GM10248 (cell line): ENCODE results near the gene CCDC83.
"Not testable (repeated sequence)": the region's sequence is repeated elsewhere in the genome, so short reads cannot be mapped to it uniquely, and the experiment has no call there.

Experiments
- CTCF ChIA-PET: fragments of 300-600 bp; sonication (Branson Sonifier 250); formaldehyde crosslinking; extraction: SDS; loops from one replicate; lab custom pipeline; 2021; ENCODE audit warnings: antibody characterized with exemption; lab: Yijun Ruan, JAX
- POLR2A ChIA-PET: fragments of 350-650 bp; sonication (Branson Sonifier 250); formaldehyde crosslinking; extraction: SDS; loops from one replicate; lab custom pipeline; 2020; ENCODE audit warnings: antibody characterized with exemption; lab: Yijun Ruan, JAX
- DNase-seq: peaks from one replicate; pipeline ENCODE4 v3.0.0; 2012; ENCODE audit errors: extremely low spot score
- TF ChIP-seq, protein P1 (sequence below): IDR thresholded peaks from 2 replicates; pipeline ENCODE4 v1.5.1; 2012; ENCODE audit warnings: mild to moderate bottlenecking, low read depth; ENCODE audit errors: extremely low read depth, missing control alignments, control extremely low read depth

CCDC83 gene

DNA sequence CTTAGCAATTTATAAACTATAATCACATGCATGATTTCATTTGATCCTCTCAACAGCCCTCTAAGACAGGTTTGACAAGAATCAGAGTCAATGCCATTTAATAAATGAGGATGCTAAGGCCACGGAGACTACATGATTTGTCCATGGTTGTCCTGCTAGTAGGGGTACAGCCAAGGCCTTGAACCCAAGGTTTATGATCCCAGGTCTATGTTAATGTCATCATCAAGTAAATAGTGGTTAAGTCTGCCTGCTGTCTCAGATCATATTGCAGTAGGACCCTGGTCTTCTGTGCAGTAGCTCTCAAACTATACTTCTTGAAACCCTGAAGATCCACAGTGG lies 26.6 kb upstream of the CCDC83 start:
- ChIA-PET POLR2A (no interaction called here), CTCF (interaction anchor here (0.6 kb wide), 1 partner anchor 771 kb away, joined by 3 read pairs; no protein-coding TSS in a partner anchor)
- no peak for DNase-seq
- TF ChIP-seq, protein P1, sequence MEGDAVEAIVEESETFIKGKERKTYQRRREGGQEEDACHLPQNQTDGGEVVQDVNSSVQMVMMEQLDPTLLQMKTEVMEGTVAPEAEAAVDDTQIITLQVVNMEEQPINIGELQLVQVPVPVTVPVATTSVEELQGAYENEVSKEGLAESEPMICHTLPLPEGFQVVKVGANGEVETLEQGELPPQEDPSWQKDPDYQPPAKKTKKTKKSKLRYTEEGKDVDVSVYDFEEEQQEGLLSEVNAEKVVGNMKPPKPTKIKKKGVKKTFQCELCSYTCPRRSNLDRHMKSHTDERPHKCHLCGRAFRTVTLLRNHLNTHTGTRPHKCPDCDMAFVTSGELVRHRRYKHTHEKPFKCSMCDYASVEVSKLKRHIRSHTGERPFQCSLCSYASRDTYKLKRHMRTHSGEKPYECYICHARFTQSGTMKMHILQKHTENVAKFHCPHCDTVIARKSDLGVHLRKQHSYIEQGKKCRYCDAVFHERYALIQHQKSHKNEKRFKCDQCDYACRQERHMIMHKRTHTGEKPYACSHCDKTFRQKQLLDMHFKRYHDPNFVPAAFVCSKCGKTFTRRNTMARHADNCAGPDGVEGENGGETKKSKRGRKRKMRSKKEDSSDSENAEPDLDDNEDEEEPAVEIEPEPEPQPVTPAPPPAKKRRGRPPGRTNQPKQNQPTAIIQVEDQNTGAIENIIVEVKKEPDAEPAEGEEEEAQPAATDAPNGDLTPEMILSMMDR: no peak

DNA sequence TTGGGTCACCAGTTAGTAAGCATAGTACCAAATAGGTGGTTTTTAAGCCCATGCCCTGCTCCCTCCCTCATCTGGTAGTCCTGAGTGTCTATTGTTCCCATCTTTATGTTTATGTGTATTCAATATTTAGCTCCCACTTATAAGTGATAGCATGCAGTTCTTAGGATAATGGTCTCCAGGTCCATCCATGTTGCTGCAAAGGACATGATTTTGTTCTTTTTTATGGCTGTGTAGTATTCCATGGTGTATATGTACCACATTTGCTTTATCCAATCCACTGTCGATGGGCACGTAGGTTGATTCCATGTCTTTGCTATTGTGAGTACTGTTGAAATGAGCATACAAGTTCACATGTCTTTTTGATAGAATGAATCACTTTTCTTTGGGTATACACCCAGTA lies 26.0 kb upstream of the CCDC83 start:
- ChIA-PET POLR2A (no interaction called here), CTCF (interaction anchor here (0.6 kb wide), 1 partner anchor 772 kb away, joined by 3 read pairs; no protein-coding TSS in a partner anchor)
- TF ChIP-seq, protein P1: no peak
- DNase-seq: no peak

DNA sequence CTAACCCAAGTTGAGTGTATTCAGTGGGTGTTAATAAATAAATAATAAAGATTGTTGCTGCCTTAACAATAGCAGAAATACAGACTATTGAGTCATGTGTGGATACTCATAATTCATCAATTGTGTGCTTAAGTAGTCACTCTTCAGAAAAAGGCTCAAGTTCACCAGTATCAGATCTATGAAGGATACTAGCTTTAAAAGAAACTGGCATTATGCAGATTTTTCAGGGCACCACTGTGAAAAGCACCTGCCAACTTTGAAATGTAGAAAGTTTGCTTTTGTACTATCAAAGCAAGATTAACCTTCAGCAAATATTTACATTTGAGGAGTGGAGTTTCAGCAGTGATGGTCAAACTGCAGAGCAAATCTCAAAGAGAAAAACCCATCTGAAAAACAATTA lies 24.1 kb upstream of the CCDC83 start:
- TF ChIP-seq, protein P1: no peak
- CTCF ChIA-PET: interaction anchor here (0.9 kb wide), 1 partner anchor 12 kb away, joined by 3 read pairs; no protein-coding TSS in a partner anchor
- POLR2A ChIA-PET: no interaction called here
- no peak for DNase-seq

DNA sequence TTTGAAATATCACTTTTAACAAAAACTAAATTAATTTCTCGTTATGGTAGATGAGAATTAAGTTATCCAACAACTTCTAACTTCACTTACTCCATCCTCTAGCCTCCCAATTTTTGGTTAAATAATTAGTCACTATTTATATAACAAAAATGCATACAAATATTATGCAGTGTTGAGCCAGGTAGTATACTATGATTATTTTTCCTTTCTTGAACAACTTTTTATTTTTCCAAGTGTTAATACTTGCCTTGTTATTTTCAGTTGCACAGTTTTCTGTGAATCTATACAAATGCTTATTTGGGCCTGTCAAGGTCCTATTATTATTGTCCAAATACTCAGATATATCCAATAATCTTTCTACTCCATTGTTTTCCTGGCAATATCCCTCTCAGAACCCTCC lies 19.9 kb upstream of the CCDC83 start:
- ChIA-PET CTCF (interaction anchor here (2.0 kb wide), 1 partner anchor 20 kb away, joined by 8 read pairs; the partner anchor contains the start of gene CCDC83), POLR2A (no interaction called here)
- TF ChIP-seq, protein P1: no peak
- DNase-seq: no peak

DNA sequence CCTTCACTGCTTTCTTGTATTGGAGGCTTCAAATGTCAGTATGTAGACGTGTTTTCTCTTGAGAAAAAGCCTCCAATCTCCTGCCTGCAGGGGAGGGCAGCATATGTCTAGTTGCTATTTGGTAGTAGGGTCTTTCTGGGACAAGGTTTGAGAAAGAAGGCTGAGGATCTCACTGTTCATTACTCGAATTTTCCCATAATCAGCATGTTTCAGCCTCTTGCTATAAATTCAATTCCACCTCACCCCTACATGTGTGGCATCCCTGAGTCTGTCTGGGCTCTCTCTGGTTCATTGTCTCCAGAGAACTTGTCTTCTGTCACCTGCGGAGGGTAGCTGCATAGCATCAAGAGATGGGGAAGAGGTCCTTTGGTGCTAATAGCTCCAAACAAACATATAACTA lies 19.5 kb upstream of the CCDC83 start:
- no peak for DNase-seq
- ChIA-PET CTCF (no interaction called here), POLR2A (no interaction called here)
- TF ChIP-seq, protein P1: no peak

DNA sequence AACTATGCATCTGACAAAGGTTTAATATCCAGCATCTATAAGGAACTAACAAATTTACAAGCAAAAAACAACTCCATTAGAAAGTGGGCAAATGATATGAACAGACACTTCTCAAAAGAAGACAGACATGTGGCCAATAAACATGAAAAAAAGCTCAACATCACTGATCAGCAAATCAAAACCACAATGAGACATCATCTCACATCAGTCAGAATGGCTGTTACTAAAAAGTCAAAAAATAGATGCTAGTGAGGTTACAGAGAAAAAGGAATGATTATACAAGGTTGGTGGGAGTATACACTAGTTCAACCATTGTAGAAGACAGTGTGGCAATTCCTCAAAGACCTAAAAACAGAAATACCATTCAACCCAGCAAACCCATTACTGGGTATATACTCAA lies 14.3 kb upstream of the CCDC83 start:
- DNase-seq, POLR2A ChIA-PET: not testable (repeated sequence)
- CTCF ChIA-PET: interaction anchor here (1.6 kb wide), 1 partner anchor 14 kb away, joined by 4 read pairs; no protein-coding TSS in a partner anchor

DNA sequence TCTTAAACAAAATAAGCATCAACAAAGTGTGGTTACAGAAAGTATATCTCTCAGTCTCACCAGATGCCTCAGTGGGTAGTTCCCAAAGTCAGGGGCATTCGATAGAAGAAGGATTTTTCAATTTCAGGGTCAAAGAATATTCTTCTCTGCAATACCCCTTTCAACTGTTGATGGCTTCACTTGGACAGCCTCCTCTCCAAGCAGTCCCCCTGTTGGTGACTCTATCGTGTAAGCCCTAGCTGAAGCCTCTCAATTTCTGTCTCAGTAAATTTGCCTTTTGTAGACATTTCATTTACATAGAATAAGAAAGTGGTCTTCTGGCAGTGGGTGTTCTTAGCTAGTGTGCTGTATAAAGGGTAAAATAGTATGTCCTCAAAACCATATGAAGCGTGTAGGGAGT lies 11.3 kb upstream of the CCDC83 start:
- no peak for DNase-seq
- CTCF ChIA-PET: interaction anchor here (1.4 kb wide), 1 partner anchor 10 kb away, joined by 3 read pairs; no protein-coding TSS in a partner anchor
- POLR2A ChIA-PET: no interaction called here
- TF ChIP-seq, protein P1: no peak
